ENCODE data around the gene NTN1. TPM values are rescaled to one million over a fixed set of nuclear protein-coding genes. Genes with fewer than 3 reads are reported as not detected.
A peak's percentile ranks its signal among the peaks of the same experiment; 100 is the strongest.

NTN1 gene
- total RNA-seq, 2 donors from 2014 or later, result 17.0 to 40.4 TPM

DNA sequence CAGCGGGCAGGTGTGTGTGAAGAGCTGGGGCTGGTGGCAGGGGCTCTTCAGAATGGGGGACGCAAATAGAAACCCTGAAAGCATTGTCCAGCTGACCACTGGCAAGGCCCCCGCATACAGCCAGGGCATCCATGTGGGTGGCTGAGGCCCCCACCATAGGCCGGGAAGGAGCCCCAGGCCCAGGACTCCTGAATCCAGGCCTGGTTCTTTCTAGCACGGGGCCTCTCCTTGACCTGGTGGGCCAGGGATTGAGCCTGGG lies 200.5 kb downstream of the NTN1 start:
- DNase-seq, result no peak
- 95 to 100% methylated on average over 1 to 5 of the region's 5 CpGs for WGBS, 2 experiments (ENCODE audit: insufficient coverage in 1 of 2, insufficient read length in 1 of 2)
- no peak overlapping the region for H3K27ac ChIP-seq (ENCODE audit: low read depth, low read length)
- peaks cover 2% of the 10 kb centered on the region for H3K9me3 Mint-ChIP-seq
- no peaks in the 10 kb centered on the region for H3K9me3 ChIP-seq (ENCODE audit: control insufficient read depth, low read length)
- H3K27ac Mint-ChIP-seq, result no peak overlapping the region
- H3K36me3 ChIP-seq (ENCODE audit: control insufficient read depth, insufficient read depth, low read length), result peaks cover 27% of the 10 kb centered on the region
- H3K27me3 ChIP-seq (ENCODE audit: control insufficient read depth, insufficient read depth, low read length, poor library complexity, severe bottlenecking), result no peaks in the 10 kb centered on the region
- no peaks in the 10 kb centered on the region for H3K27me3 Mint-ChIP-seq (ENCODE audit: insufficient read depth)
- H3K36me3 Mint-ChIP-seq (ENCODE audit: low read depth), result peaks cover 11% of the 10 kb centered on the region
- H3K4me1 Mint-ChIP-seq, result peaks cover 26% of the 10 kb centered on the region
- no peak for TF ChIP-seq CTCF (conservative IDR thresholded peaks at IDR 0.05)
- no peak overlapping the region for H3K9ac ChIP-seq (ENCODE audit: extremely low read depth, low read length, poor library complexity, severe bottlenecking)
- H3K4me1 ChIP-seq (ENCODE audit: control insufficient read depth, insufficient read depth, low read length), result peaks cover 11% of the 10 kb centered on the region
- no peak overlapping the region for H3K4me3 ChIP-seq (ENCODE audit: low read length)
- no peak overlapping the region for H3K4me3 Mint-ChIP-seq

DNA sequence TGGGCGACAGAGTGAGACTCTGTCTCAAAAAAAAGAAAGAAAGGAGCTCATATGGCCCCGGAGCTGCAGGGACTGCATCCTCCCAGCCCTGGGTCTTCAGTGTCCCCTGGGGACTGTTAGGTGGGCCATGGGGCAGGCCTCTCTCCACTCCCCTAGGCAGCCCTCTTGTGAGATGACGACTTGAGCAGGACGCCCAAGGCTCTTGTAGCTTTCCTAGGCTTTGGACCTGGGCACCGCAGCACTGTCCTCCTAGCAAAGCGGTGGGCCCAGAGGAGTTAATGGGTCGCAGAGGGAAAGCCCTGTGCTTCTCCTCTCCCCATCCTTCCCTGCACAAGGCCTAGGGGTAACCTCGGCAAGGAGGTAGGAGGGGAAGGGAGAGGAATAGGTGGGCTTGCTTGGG lies 202.2 kb downstream of the NTN1 start:
- Mint-ChIP-seq H3K36me3 (ENCODE audit: low read depth) (peaks cover 7% of the 10 kb centered on the region), H3K27me3 (ENCODE audit: insufficient read depth) (no peaks in the 10 kb centered on the region), H3K4me3 (no peak overlapping the region), H3K4me1 (peaks cover 13% of the 10 kb centered on the region), H3K27ac (no peak overlapping the region), H3K9me3 (no peaks in the 10 kb centered on the region)
- no peak overlapping the region for H3K27ac ChIP-seq (ENCODE audit: low read depth, low read length)
- no peak for DNase-seq
- no peak overlapping the region for H3K4me3 ChIP-seq (ENCODE audit: low read length)
- H3K4me1 ChIP-seq (ENCODE audit: control insufficient read depth, insufficient read depth, low read length), result peaks cover 11% of the 10 kb centered on the region
- H3K36me3 ChIP-seq (ENCODE audit: control insufficient read depth, insufficient read depth, low read length), result peaks cover 23% of the 10 kb centered on the region
- H3K27me3 ChIP-seq (ENCODE audit: control insufficient read depth, insufficient read depth, low read length, poor library complexity, severe bottlenecking), result no peaks in the 10 kb centered on the region
- no peaks in the 10 kb centered on the region for H3K9me3 ChIP-seq (ENCODE audit: control insufficient read depth, low read length)
- TF ChIP-seq CTCF (conservative IDR thresholded peaks at IDR 0.05), result no peak
- H3K9ac ChIP-seq (ENCODE audit: extremely low read depth, low read length, poor library complexity, severe bottlenecking), result no peak overlapping the region
- 75 to 100% methylated on average over 2 to 8 of the region's 8 CpGs for WGBS, 2 experiments (ENCODE audit: insufficient coverage in 1 of 2, insufficient read length in 1 of 2)

DNA sequence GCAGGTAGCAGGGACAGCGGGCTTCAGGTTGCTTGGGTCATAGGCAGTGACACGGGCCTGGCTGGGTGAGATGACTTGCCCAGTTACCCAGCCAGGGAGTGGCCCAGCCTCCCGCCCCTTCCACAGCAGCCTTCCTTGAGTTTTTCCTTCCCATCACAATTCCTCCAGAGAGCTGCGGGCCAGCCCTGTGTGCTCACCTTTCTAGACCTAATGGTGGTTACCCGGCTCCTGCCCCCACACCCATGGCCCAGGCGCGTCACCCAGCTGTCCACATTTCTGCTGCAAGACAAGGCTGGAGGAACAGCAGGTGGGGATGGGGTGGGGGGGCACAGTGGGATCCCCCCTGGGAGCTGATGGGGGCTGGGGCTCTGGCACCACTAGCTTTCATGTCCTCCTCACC lies 203.2 kb downstream of the NTN1 start:
- H3K9ac ChIP-seq (ENCODE audit: extremely low read depth, low read length, poor library complexity, severe bottlenecking), result no peak overlapping the region
- H3K9me3 Mint-ChIP-seq, result no peaks in the 10 kb centered on the region

More for the DNA sequence above, 203.2 kb downstream of the NTN1 start:
- peaks cover 13% of the 10 kb centered on the region for H3K4me1 Mint-ChIP-seq
- Histone ChIP-seq H3K9me3 (ENCODE audit: control insufficient read depth, low read length) (no peaks in the 10 kb centered on the region), H3K27me3 (ENCODE audit: control insufficient read depth, insufficient read depth, low read length, poor library complexity, severe bottlenecking) (no peaks in the 10 kb centered on the region), H3K36me3 (ENCODE audit: control insufficient read depth, insufficient read depth, low read length) (peaks cover 23% of the 10 kb centered on the region), H3K27ac (ENCODE audit: low read depth, low read length) (no peak overlapping the region), H3K4me1 (ENCODE audit: control insufficient read depth, insufficient read depth, low read length) (peaks cover 11% of the 10 kb centered on the region), H3K4me3 (ENCODE audit: low read length) (no peak overlapping the region)
- peaks cover 7% of the 10 kb centered on the region for H3K36me3 Mint-ChIP-seq (ENCODE audit: low read depth)
- no peak for TF ChIP-seq CTCF (conservative IDR thresholded peaks at IDR 0.05)
- no peak overlapping the region for H3K4me3 Mint-ChIP-seq
- 89 to 91% methylated on average over 6 of the region's 7 CpGs for WGBS, 2 experiments (ENCODE audit: insufficient coverage in 1 of 2, insufficient read length in 1 of 2)
- no peak overlapping the region for H3K27ac Mint-ChIP-seq
- no peaks in the 10 kb centered on the region for H3K27me3 Mint-ChIP-seq (ENCODE audit: insufficient read depth)
- peak; percentile 72 for DNase-seq
